C4-2B (cell line): Measurements from ENCODE around the gene ALDH8A1.

Experiments used
- ZFX ChIP-seq: fragments of 450-650 bp; IDR thresholded peaks from 2 replicates; pipeline ENCODE4 v1.6.1; 2017
- TF ChIP-seq, protein P1 (sequence below): fragments of 450-650 bp; conservative IDR thresholded peaks from 2 replicates; pipeline ENCODE4 v1.5.1; 2017; ENCODE audit warnings: mild to moderate bottlenecking

DNA sequence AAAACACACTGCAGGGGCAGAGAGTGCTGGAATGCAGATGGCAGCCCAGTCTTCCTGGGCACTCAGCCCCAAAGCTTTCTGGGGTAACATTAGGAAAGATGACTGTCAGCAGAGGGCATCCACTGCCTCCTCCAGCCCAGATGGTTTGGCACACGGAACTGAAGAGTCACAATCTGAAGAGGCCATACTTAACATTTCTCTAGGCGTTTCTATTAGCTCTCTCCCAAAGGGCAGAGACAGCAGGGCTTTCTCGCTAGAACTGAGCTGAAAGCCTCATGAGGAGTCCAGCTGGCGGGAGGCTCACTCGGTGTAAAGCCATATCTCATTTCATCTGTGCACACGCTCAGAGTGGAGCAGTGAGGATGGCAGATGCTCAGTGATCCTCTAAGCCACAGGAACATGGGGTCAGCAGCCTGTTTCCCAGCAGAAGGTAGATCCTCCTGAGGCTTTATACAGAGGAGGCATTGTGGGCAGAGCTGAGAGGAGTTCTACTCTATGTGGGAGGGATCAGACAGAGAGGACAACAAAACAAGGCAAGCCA lies 28.1 kb downstream of the ALDH8A1 start:
- TF ChIP-seq, protein P1, sequence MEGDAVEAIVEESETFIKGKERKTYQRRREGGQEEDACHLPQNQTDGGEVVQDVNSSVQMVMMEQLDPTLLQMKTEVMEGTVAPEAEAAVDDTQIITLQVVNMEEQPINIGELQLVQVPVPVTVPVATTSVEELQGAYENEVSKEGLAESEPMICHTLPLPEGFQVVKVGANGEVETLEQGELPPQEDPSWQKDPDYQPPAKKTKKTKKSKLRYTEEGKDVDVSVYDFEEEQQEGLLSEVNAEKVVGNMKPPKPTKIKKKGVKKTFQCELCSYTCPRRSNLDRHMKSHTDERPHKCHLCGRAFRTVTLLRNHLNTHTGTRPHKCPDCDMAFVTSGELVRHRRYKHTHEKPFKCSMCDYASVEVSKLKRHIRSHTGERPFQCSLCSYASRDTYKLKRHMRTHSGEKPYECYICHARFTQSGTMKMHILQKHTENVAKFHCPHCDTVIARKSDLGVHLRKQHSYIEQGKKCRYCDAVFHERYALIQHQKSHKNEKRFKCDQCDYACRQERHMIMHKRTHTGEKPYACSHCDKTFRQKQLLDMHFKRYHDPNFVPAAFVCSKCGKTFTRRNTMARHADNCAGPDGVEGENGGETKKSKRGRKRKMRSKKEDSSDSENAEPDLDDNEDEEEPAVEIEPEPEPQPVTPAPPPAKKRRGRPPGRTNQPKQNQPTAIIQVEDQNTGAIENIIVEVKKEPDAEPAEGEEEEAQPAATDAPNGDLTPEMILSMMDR, result no peak
- TF ChIP-seq ZFX, result no peak
